Spleen (tissue), 11 donors: Measurements from ENCODE around the gene NCBP3. TPM values are rescaled to one million over a fixed set of nuclear protein-coding genes. Genes with fewer than 3 reads are reported as not detected.
"Not testable (repeated sequence)": the region's sequence is repeated elsewhere in the genome, so short reads cannot be mapped to it uniquely, and the experiment has no call there.

Source experiments
- DNase-seq: peaks from one replicate; pipeline ENCODE4 v3.0.0-alpha.2; 2020
- H3K27ac ChIP-seq, 8 donors: fragments of 200-600 bp; sonication (generic) in 7 of 8; 1 replicate in 4 of 8; 2 replicates in 4 of 8; pipeline versions ENCODE4 v1.5.0 to v1.8.0; 2016 to 2021; ENCODE audit warnings: inconsistent platforms in 4 of 8, mild to moderate bottlenecking in 4 of 8, moderate library complexity in 1 of 8
- H3K27me3 ChIP-seq, 7 donors: fragments of 200-600 bp; sonication (generic) in 6 of 7; replicated peaks in 1 of 7; 1 replicate in 4 of 7; 2 replicates in 3 of 7; pipeline versions ENCODE4 v1.5.0 to v1.8.0; 2016 to 2021; ENCODE audit warnings: inconsistent platforms in 3 of 7, mild to moderate bottlenecking in 1 of 7
- H3K36me3 ChIP-seq, 6 donors: fragments of 200-600 bp; sonication (generic) in 5 of 6; 1 replicate in 4 of 6; 2 replicates in 2 of 6; pipeline versions ENCODE4 v1.5.0 to v1.8.0; 2016 to 2021; ENCODE audit warnings: inconsistent platforms in 2 of 6
- H3K4me1 ChIP-seq, 6 donors: fragments of 200-600 bp; sonication (generic) in 5 of 6; 1 replicate in 3 of 6; 2 replicates in 3 of 6; pipeline versions ENCODE4 v1.5.0 to v1.8.0; 2016 to 2021; ENCODE audit warnings: inconsistent platforms in 3 of 6
- H3K4me3 ChIP-seq, 8 donors: fragments of 200-600 bp; sonication (generic) in 7 of 8; 1 replicate in 4 of 8; 2 replicates in 4 of 8; pipeline versions ENCODE4 v1.5.0 to v1.8.0; 2016 to 2021; ENCODE audit warnings: inconsistent platforms in 4 of 8, mild to moderate bottlenecking in 4 of 8, moderate library complexity in 2 of 8
- H3K9me3 ChIP-seq, 8 donors: fragments of 200-600 bp; sonication (generic) in 7 of 8; 1 replicate in 4 of 8; 2 replicates in 4 of 8; pipeline versions ENCODE4 v1.5.0 to v1.8.0; 2016 to 2021; ENCODE audit warnings: inconsistent platforms in 4 of 8
- POLR2A ChIP-seq, 3 donors: fragments of 450-650 bp; IDR thresholded peaks; one replicate each; pipeline ENCODE4 v1.5.1; 2017; ENCODE audit warnings: antibody characterized with exemption in 3 of 3, mild to moderate bottlenecking in 1 of 3
- POLR2AphosphoS5 ChIP-seq, 3 donors: sonication (generic); formaldehyde crosslinking; IDR thresholded peaks; one replicate each; pipeline ENCODE4 v1.5.1; 2017; ENCODE audit warnings: antibody characterized with exemption in 3 of 3
- WGBS, 5 donors: extraction: QIAGEN DNeasy Blood & Tissue Kit in 3 of 5; methylation state at CpG; one replicate each; pipeline versions ENCODE4 v1.1.5 to v1.1.7; 2013 to 2018; 5-methylcytosine and 5-hydroxymethylcytosine counted together
- intact Hi-C: fragments of 100-400 bp; cut with DNase I; formaldehyde crosslinking; loops from one replicate; pipeline ENCODE4 v1.15.0; 2023; ENCODE audit warnings: low total_unique reads
- polyA plus RNA-seq, 3 donors: library from polyadenylated mRNA; stranded (reverse); fragments of 200-250 nt; gene quantifications; one replicate each; pipeline ENCODE4 v1.2.1, GENCODE V29; 2013
- total RNA-seq, 7 donors: library from RNA; depleted of rRNA in 3 of 7; stranded (reverse); fragments of >200 nt in 3 of 7; fragmentation: NEBNext Ultra II Directional in 4 of 7; extraction: Animal tissue kit (Norgen Biotek cat#: 25700) in 4 of 7; gene quantifications; one replicate each; pipeline versions ENCODE4 v1.1.0 to v1.2.1, GENCODE V29; 2016 to 2021
- TF ChIP-seq, protein P1 (sequence below), 11 experiments: fragments of 200-600 bp in 7 of 11; fragments of 450-650 bp in 4 of 11; sonication (generic) in 4 of 11; IDR thresholded peaks in 8 of 11; conservative IDR thresholded peaks in 3 of 11; 1 replicate in 7 of 11; 2 replicates in 4 of 11; pipeline versions ENCODE4 v1.4.0 to v1.8.0; 2016 to 2021; ENCODE audit warnings: antibody characterized with exemption in 11 of 11, inconsistent platforms in 4 of 11, mild to moderate bottlenecking in 1 of 11
- donor health status: healthy with polysubstance abuse.
- donor health status: DM: no; HTN: no; CAD: no; lungs with moderate emphysema.
- donor health status: DM: no; HTN: no; CAD: no.
- donor health status: Bipolar disorder and iron deficiency.
- donor health status: healthy.
- donor health status: DM: no; HTN: no; CAD: no.
- donor health status: DM: yes; HTN: yes; CAD: no.

The NCBP3 gene
- total and polyA plus RNA-seq, 10 donors: 13.0 to 43.9 (median 32.6) TPM

DNA sequence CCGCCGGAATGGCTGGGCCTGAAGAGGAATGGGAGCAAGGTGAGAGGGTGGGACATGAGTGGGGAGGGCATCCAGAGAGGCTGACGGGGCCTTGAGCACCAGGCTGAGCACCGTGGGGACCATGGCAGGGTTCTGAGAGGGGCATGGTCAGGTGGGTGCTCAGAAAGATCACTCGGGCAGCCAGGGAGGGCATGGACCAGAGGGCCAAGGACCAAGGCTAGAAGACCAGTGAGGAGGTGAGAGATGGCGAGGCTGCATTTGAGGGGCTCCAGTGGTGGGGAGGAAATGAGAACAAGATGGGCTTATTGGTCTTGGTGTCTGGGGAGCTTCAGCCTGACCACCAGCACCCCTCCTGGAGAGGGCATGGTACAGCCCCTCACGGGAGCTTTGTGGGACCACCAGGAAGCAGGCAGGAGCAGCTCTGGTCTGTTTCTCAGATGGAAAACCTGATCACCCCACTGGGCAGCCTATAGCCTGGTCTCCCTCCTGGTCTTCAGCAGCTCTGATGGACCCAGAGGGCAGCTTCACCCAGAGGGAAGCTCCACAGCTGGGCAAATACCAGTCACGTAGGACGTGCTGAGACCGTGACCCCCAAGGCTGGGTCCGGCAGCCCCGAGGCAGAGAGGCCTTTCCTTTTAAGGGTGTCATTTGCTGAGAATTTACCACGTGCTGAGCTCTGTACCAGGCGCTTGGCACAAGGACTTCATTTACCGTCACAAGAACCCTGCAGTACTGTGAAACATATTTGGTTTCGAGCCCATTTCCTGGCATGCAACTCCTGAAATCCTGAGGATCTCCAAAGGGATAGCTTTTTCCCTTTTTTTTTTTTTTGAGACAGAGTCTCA, 11.4 kb upstream of the NCBP3 start:
- H3K9me3 ChIP-seq: no peaks in the 10 kb centered on the region
- no peaks in the 10 kb centered on the region for H3K4me1 ChIP-seq
- H3K27me3 ChIP-seq: peaks cover 0 to 6% (median 0%) of the 10 kb centered on the region in 7 donors
- peaks cover 0 to 29% (median 7%) of the 10 kb centered on the region in 6 donors for H3K36me3 ChIP-seq
- H3K27ac ChIP-seq: no peak overlapping the region
- TF ChIP-seq POLR2AphosphoS5 (IDR thresholded peaks at IDR 0.05) (no peak), POLR2A (IDR thresholded peaks at IDR 0.05) (no peak)
- TF ChIP-seq, protein P1, sequence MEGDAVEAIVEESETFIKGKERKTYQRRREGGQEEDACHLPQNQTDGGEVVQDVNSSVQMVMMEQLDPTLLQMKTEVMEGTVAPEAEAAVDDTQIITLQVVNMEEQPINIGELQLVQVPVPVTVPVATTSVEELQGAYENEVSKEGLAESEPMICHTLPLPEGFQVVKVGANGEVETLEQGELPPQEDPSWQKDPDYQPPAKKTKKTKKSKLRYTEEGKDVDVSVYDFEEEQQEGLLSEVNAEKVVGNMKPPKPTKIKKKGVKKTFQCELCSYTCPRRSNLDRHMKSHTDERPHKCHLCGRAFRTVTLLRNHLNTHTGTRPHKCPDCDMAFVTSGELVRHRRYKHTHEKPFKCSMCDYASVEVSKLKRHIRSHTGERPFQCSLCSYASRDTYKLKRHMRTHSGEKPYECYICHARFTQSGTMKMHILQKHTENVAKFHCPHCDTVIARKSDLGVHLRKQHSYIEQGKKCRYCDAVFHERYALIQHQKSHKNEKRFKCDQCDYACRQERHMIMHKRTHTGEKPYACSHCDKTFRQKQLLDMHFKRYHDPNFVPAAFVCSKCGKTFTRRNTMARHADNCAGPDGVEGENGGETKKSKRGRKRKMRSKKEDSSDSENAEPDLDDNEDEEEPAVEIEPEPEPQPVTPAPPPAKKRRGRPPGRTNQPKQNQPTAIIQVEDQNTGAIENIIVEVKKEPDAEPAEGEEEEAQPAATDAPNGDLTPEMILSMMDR (IDR thresholded peaks at IDR 0.05 in 8 of 11, conservative IDR thresholded peaks at IDR 0.05 in 3 of 11): no peak
- no peak overlapping the region for H3K4me3 ChIP-seq
- WGBS, 5 donors: 82 to 87% (median 85%) methylated on average over 12 to 16 of the region's 16 CpGs
- intact Hi-C loops: no loop called here
- DNase-seq: peak; percentile 41

DNA sequence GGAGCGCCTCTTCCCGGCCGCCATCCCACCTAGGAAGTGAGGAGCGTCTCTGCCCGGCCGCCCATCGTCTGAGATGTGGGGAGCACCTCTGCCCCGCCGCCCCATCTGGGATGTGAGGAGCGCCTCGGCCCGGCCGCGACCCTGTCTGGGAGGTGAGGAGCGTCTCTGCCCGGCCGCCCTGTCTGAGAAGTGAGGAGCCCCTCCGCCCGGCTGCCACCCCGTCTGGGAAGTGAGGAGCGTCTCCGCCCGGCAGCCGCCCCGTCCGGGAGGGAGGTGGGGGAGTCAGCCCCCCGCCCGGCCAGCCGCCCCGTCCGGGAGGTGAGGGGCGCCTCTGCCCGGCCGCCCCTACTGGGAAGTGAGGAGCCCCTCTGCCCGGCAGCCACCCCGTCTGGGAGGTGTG, 8.2 kb upstream of the NCBP3 start:
- H3K9me3 ChIP-seq, H3K4me3 ChIP-seq, H3K4me1 ChIP-seq, H3K27me3 ChIP-seq, H3K27ac ChIP-seq, H3K36me3 ChIP-seq, intact Hi-C loops: not testable (repeated sequence)
- DNase-seq: peak; percentile 24
- 90 to 96% (median 95%) methylated on average over 9 to 30 of the region's 36 CpGs; no CpG with 5 or more reads in 1 of the 5 donors for WGBS, 5 donors

- no peak for DNase-seq
- Histone ChIP-seq H3K36me3 (no peaks in the 10 kb centered on the region), H3K4me3 (no peak overlapping the region), H3K27ac (no peak overlapping the region), H3K27me3 (peaks cover 0 to 4% (median 0%) of the 10 kb centered on the region in 7 donors), H3K4me1 (no peaks in the 10 kb centered on the region), H3K9me3 (no peaks in the 10 kb centered on the region)
- intact Hi-C loops: no loop called here
- TF ChIP-seq, protein P1 (IDR thresholded peaks at IDR 0.05 in 8 of 11, conservative IDR thresholded peaks at IDR 0.05 in 3 of 11): no peak
- TF ChIP-seq POLR2A (IDR thresholded peaks at IDR 0.05) (no peak), POLR2AphosphoS5 (IDR thresholded peaks at IDR 0.05) (no peak)
- 76 to 88% (median 81%) methylated on average over 10 of the region's 10 CpGs for WGBS, 5 donors
These were observed 6.5 kb upstream of the NCBP3 start for GRCh38 chr17:3852561-3852960.

GRCh38 chr17:3851461-3852100, 5.5 kb upstream of the NCBP3 start:
- 84 to 87% (median 86%) methylated on average over 24 of the region's 24 CpGs for WGBS, 5 donors
- peaks cover 0 to 3% (median under 1%) of the 10 kb centered on the region in 6 donors for H3K4me1 ChIP-seq
- H3K9me3 ChIP-seq: no peaks in the 10 kb centered on the region
- no peaks in the 10 kb centered on the region for H3K27me3 ChIP-seq
- TF ChIP-seq POLR2AphosphoS5 (IDR thresholded peaks at IDR 0.05) (no peak), POLR2A (IDR thresholded peaks at IDR 0.05) (no peak)
- TF ChIP-seq, protein P1 (IDR thresholded peaks at IDR 0.05 in 8 of 11, conservative IDR thresholded peaks at IDR 0.05 in 3 of 11): no peak
- no peak overlapping the region for H3K27ac ChIP-seq
- DNase-seq: peak; percentile 59
- intact Hi-C loops: no loop called here
- no peaks in the 10 kb centered on the region for H3K36me3 ChIP-seq
- no peak overlapping the region for H3K4me3 ChIP-seq
